A549 (cell line): Measurements from ENCODE around the gene SEC11A. TPM values are rescaled to one million over a fixed set of nuclear protein-coding genes. Genes with fewer than 3 reads are reported as not detected.

Experiments used
- ATAC-seq, 2 experiments: fragments of 200-7000 bp in 1 of 2; fragments of >200 bp in 1 of 2; cut with Nextera tagmentation in 1 of 2; cut with Tn5 transposase in 1 of 2; 3 replicates each; pipeline versions ENCODE4 v1.8.0 to v1.9.1; 2018 to 2020; ENCODE audit warnings: mild to moderate bottlenecking in 1 of 2, moderate library complexity in 1 of 2
- CTCF ChIA-PET: fragments of 300-600 bp; sonication (Branson Sonifier 250); formaldehyde crosslinking; extraction: SDS; loops from one replicate; lab custom pipeline; 2021; ENCODE audit warnings: antibody characterized with exemption, inconsistent platforms; lab: Yijun Ruan, JAX
- POLR2A ChIA-PET: fragments of 350-600 bp; formaldehyde crosslinking; extraction: SDS; loops from one replicate; lab custom pipeline; 2021; ENCODE audit warnings: antibody characterized with exemption, inconsistent platforms; lab: Yijun Ruan, JAX
- DNase-seq, 2 experiments: peaks; one replicate each; pipeline versions ENCODE4 v3.0.0 to v3.0.0-alpha.2; 2011 to 2016; ENCODE audit warnings: low read depth in 1 of 2, low spot score in 1 of 2
- FAIRE-seq: peaks from 2 replicates; lab custom pipeline; 2011; peaks lifted over from hg19 to GRCh38; lab: Jason Lieb, UNC
- H3K27ac ChIP-seq, 2 experiments: fragments of >200 bp; sonication (Bioruptor Twin); formaldehyde crosslinking; 3 replicates each; pipeline ENCODE4 v1.5.1; 2016 to 2017
- H3K4me1 ChIP-seq: fragments of >200 bp; sonication (Bioruptor Twin); formaldehyde crosslinking; 3 replicates; pipeline ENCODE4 v1.6.1; 2016
- H3K4me2 ChIP-seq: fragments of >200 bp; sonication (Bioruptor Twin); formaldehyde crosslinking; 3 replicates; pipeline ENCODE4 v1.6.1; 2016
- H3K4me3 ChIP-seq: fragments of >200 bp; sonication (Bioruptor Twin); formaldehyde crosslinking; 3 replicates; pipeline ENCODE4 v1.5.1; 2016
- H3K9me3 ChIP-seq: fragments of >200 bp; sonication (Bioruptor Twin); formaldehyde crosslinking; 3 replicates; pipeline ENCODE4 v1.6.1; 2016
- CBX2 ChIP-seq: fragments of 200-600 bp; sonication (generic); IDR thresholded peaks from 2 replicates; pipeline ENCODE4 v1.6.1; 2016; ENCODE audit warnings: low read depth, mild to moderate bottlenecking, borderline replicate concordance
- CBX8 ChIP-seq: fragments of 200-600 bp; sonication (generic); IDR thresholded peaks from 2 replicates; pipeline ENCODE4 v1.6.1; 2016
- FOSB ChIP-seq: fragments of 250-450 bp; sonication (Bioruptor Pico); IDR thresholded peaks from 2 replicates; pipeline ENCODE4 v1.5.0; 2020; ENCODE audit warnings: mild to moderate bottlenecking, moderate library complexity
- FOSL2 ChIP-seq, 2 experiments: fragments of 450-650 bp in 1 of 2; fragments of >200 bp in 1 of 2; sonication (Bioruptor Twin) in 1 of 2; formaldehyde crosslinking; IDR thresholded peaks; 2 replicates each; pipeline versions ENCODE4 v1.5.0 to v1.6.1; 2016 to 2020; ENCODE audit warnings: mild to moderate bottlenecking in 1 of 2, moderate library complexity in 1 of 2
- FOXS1 ChIP-seq: fragments of 250-450 bp; sonication (Bioruptor Pico); IDR thresholded peaks from 2 replicates; pipeline ENCODE4 v1.5.0; 2020; ENCODE audit warnings: mild to moderate bottlenecking, moderate library complexity
- HES2 ChIP-seq: fragments of >200 bp; sonication (Bioruptor Twin); formaldehyde crosslinking; IDR thresholded peaks from 2 replicates; pipeline ENCODE4 v1.6.1; 2016
- HOXA7 ChIP-seq: fragments of 250-450 bp; sonication (Bioruptor Pico); IDR thresholded peaks from 2 replicates; pipeline ENCODE4 v1.5.0; 2020; ENCODE audit warnings: mild to moderate bottlenecking, moderate library complexity
- HOXB13 ChIP-seq: fragments of 250-450 bp; sonication (Bioruptor Pico); IDR thresholded peaks from 2 replicates; pipeline ENCODE4 v1.5.0; 2020; ENCODE audit warnings: low read depth, mild to moderate bottlenecking, moderate library complexity
- JUN ChIP-seq, 2 experiments: fragments of >200 bp; sonication (Bioruptor Twin); formaldehyde crosslinking; IDR thresholded peaks; 2 replicates in 1 of 2; 3 replicates in 1 of 2; pipeline ENCODE4 v1.6.1; 2016 to 2017
- JUNB ChIP-seq: fragments of >200 bp; sonication (Bioruptor Twin); formaldehyde crosslinking; IDR thresholded peaks from 2 replicates; pipeline ENCODE4 v1.6.1; 2016
- KDM1A ChIP-seq: fragments of 200-600 bp; sonication (generic); IDR thresholded peaks from 2 replicates; pipeline ENCODE4 v1.6.1; 2016; ENCODE audit warnings: low read depth, mild to moderate bottlenecking
- MAZ ChIP-seq: fragments of 150-350 bp; IDR thresholded peaks from 2 replicates; pipeline ENCODE4 v1.6.1; 2014; ENCODE audit warnings: antibody characterized with exemption, low read depth, low read length, borderline replicate concordance
- NPAS2 ChIP-seq: fragments of 250-450 bp; sonication (Bioruptor Pico); IDR thresholded peaks from 2 replicates; pipeline ENCODE4 v1.8.0; 2022; ENCODE audit warnings: mild to moderate bottlenecking, moderate library complexity, borderline replicate concordance
- NR3C1 ChIP-seq: fragments of >200 bp; sonication (Bioruptor Twin); formaldehyde crosslinking; IDR thresholded peaks from 3 replicates; pipeline ENCODE4 v1.6.1; 2017
- POLR2A ChIP-seq: IDR thresholded peaks from 2 replicates; pipeline ENCODE4 v1.6.1; 2012; ENCODE audit warnings: mild to moderate bottlenecking, low read length
- RAD21 ChIP-seq, 2 experiments: fragments of >200 bp in 1 of 2; sonication (Bioruptor Twin) in 1 of 2; formaldehyde crosslinking in 1 of 2; IDR thresholded peaks in 1 of 2; conservative IDR thresholded peaks in 1 of 2; 2 replicates in 1 of 2; 3 replicates in 1 of 2; pipeline ENCODE4 v1.6.1; 2012 to 2018; ENCODE audit warnings: inconsistent platforms in 1 of 2
- RARB ChIP-seq: fragments of 250-450 bp; sonication (Bioruptor Pico); IDR thresholded peaks from 2 replicates; pipeline ENCODE4 v1.8.0; 2021; ENCODE audit warnings: mild to moderate bottlenecking, moderate library complexity
- TP53 ChIP-seq: fragments of 250-450 bp; sonication (Bioruptor Pico); IDR thresholded peaks from 2 replicates; pipeline ENCODE4 v1.5.0; 2021; ENCODE audit warnings: mild to moderate bottlenecking, moderate library complexity
- USF2 ChIP-seq: fragments of 450-650 bp; IDR thresholded peaks from 2 replicates; pipeline ENCODE4 v1.6.1; 2014; ENCODE audit warnings: antibody characterized with exemption
- ZNF302 ChIP-seq: fragments of 250-450 bp; sonication (Bioruptor Pico); IDR thresholded peaks from 2 replicates; pipeline ENCODE4 v1.9.0; 2021; ENCODE audit warnings: inconsistent platforms, mild to moderate bottlenecking, moderate library complexity
- WGBS: methylation state at CpG from one replicate; pipeline ENCODE4 v1.1.6; 2017; ENCODE audit errors: missing lambda C conversion rate; 5-methylcytosine and 5-hydroxymethylcytosine counted together
- polyA plus RNA-seq, 4 experiments: library from polyadenylated mRNA; depleted of rRNA in 3 of 4; stranded (reverse); fragments of >200 nt; fragmentation: RNase III in 1 of 4; extraction: RNeasy Plus Mini Kit Qiagen cat#74134 plus additional on column Dnase treatment in 1 of 4; gene quantifications; 2 replicates in 3 of 4; 3 replicates in 1 of 4; pipeline ENCODE4 v1.2.3, GENCODE V29; 2011 to 2017
- TF ChIP-seq, protein P1 (sequence below): fragments of 200-600 bp; sonication (generic); IDR thresholded peaks from 2 replicates; pipeline ENCODE4 v1.6.1; 2016; ENCODE audit warnings: antibody characterized with exemption, mild to moderate bottlenecking, moderate library complexity
- TF ChIP-seq, protein P2 (sequence below): IDR thresholded peaks from 2 replicates; pipeline ENCODE4 v1.6.1; 2012
- TF ChIP-seq, protein P3 (sequence below): IDR thresholded peaks from 2 replicates; pipeline ENCODE4 v1.6.1; 2012; ENCODE audit warnings: low read depth, borderline replicate concordance

The SEC11A gene
- polyA plus RNA-seq, 2 of the 4 experiments (the other 2 are of a cell fraction), result 380 to 490 TPM

DNA sequence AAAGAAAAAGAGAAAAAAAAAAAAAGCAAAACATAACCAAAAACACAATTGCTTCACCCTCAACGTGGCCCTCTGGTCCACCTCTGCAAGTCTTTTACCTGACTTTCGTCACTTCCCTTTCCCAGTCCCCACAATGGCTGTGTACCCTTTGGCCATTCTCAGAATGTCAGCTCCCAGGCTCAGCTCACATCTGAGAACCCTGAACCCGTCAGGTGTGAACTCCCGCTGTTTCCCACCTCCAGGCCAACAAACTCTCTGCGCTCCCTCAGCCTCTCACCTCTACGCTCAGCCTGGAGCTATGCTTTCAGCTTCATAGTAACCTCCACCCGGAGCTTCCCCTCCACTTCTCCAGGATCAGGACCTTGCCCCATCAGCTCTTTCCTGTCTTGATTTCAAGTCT lies 91.6 kb downstream of the SEC11A start (continued):
- TF ChIP-seq, protein P1, sequence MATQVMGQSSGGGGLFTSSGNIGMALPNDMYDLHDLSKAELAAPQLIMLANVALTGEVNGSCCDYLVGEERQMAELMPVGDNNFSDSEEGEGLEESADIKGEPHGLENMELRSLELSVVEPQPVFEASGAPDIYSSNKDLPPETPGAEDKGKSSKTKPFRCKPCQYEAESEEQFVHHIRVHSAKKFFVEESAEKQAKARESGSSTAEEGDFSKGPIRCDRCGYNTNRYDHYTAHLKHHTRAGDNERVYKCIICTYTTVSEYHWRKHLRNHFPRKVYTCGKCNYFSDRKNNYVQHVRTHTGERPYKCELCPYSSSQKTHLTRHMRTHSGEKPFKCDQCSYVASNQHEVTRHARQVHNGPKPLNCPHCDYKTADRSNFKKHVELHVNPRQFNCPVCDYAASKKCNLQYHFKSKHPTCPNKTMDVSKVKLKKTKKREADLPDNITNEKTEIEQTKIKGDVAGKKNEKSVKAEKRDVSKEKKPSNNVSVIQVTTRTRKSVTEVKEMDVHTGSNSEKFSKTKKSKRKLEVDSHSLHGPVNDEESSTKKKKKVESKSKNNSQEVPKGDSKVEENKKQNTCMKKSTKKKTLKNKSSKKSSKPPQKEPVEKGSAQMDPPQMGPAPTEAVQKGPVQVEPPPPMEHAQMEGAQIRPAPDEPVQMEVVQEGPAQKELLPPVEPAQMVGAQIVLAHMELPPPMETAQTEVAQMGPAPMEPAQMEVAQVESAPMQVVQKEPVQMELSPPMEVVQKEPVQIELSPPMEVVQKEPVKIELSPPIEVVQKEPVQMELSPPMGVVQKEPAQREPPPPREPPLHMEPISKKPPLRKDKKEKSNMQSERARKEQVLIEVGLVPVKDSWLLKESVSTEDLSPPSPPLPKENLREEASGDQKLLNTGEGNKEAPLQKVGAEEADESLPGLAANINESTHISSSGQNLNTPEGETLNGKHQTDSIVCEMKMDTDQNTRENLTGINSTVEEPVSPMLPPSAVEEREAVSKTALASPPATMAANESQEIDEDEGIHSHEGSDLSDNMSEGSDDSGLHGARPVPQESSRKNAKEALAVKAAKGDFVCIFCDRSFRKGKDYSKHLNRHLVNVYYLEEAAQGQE, result no peak
- TF ChIP-seq CBX8 (no peak), FOSB (no peak)

DNA sequence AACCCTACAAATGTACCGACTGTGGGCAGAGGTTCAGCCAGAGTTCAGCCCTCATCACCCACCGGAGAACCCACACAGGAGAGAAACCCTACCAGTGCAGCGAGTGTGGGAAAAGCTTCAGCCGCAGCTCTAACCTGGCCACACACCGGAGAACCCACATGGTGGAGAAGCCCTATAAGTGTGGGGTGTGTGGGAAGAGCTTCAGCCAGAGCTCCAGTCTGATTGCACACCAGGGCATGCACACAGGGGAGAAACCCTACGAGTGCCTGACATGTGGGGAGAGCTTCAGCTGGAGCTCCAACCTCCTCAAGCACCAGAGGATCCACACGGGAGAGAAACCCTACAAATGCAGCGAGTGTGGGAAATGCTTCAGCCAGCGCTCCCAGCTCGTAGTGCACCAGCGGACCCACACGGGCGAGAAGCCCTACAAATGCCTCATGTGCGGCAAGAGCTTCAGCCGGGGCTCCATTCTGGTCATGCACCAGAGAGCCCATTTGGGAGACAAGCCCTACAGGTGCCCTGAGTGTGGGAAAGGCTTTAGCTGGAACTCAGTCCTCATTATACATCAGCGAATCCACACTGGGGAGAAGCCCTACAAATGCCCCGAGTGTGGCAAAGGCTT lies 94.5 kb downstream of the SEC11A start:
- ChIA-PET POLR2A (interaction anchor here (1.0 kb wide), 1 partner anchor 10 kb away, joined by 5 read pairs; no protein-coding TSS in a partner anchor), CTCF (interaction anchor here (1.0 to 4.2 kb wide), 10 partner anchors 10 to 306 kb away, joined by 3 to 24 read pairs (median 5); partner anchors contain the start of gene WDR73)

GRCh38 chr15:84620626-84621025 lies 95.3 kb downstream of the SEC11A start:
- H3K4me2 ChIP-seq, result no peak overlapping the region
- no peak for FAIRE-seq
- TF ChIP-seq MAZ, result no peak
- TF ChIP-seq HES2, result no peak
- TF ChIP-seq, all 56 proteins: peak for 0
- POLR2A ChIA-PET, result interaction anchor here (1.0 kb wide), 1 partner anchor 11 kb away, joined by 5 read pairs; no protein-coding TSS in a partner anchor
- CTCF ChIA-PET, result interaction anchor here (1.0 to 4.2 kb wide), 9 partner anchors 11 to 307 kb away, joined by 3 to 24 read pairs (median 5); no protein-coding TSS in a partner anchor
- H3K9me3 ChIP-seq, result peaks cover 46% of the 10 kb centered on the region
- no peak overlapping the region for H3K27ac ChIP-seq
- no peak for ATAC-seq
- no peaks in the 10 kb centered on the region for H3K4me1 ChIP-seq
- H3K4me3 ChIP-seq, result no peak overlapping the region
- 91% methylated on average over 8 of the region's 8 CpGs for WGBS
- no peak for DNase-seq

More for the DNA sequence above, 94.5 kb downstream of the SEC11A start:
- FAIRE-seq (no peak), ATAC-seq (no peak), DNase-seq (no peak)
- TF ChIP-seq USF2 (no peak), JUNB (no peak), HOXB13 (CRISPR knock-in tag) (no peak), FOXS1 (CRISPR knock-in tag) (no peak), CBX2 (no peak), POLR2A (no peak), FOSL2 (IDR thresholded peaks at IDR 0.05) (no peak), FOSL2 (CRISPR knock-in tag; IDR thresholded peaks at IDR 0.05) (no peak), RARB (CRISPR knock-in tag) (no peak), KDM1A (no peak), RAD21 (conservative IDR thresholded peaks at IDR 0.05 in 1 of 2, IDR thresholded peaks at IDR 0.05 in 1 of 2) (no peak), HOXA7 (CRISPR knock-in tag) (no peak), ZNF302 (CRISPR knock-in tag) (no peak), MAZ (no peak), TP53 (CRISPR knock-in tag) (no peak), NPAS2 (CRISPR knock-in tag) (no peak), JUN (IDR thresholded peaks at IDR 0.05) (no peak), NR3C1 (no peak)
- TF ChIP-seq, protein P2, sequence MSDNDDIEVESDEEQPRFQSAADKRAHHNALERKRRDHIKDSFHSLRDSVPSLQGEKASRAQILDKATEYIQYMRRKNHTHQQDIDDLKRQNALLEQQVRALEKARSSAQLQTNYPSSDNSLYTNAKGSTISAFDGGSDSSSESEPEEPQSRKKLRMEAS, result no peak
- TF ChIP-seq, protein P3, sequence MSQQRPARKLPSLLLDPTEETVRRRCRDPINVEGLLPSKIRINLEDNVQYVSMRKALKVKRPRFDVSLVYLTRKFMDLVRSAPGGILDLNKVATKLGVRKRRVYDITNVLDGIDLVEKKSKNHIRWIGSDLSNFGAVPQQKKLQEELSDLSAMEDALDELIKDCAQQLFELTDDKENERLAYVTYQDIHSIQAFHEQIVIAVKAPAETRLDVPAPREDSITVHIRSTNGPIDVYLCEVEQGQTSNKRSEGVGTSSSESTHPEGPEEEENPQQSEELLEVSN, result no peak
- no peak overlapping the region for H3K27ac ChIP-seq
- no peak overlapping the region for H3K4me3 ChIP-seq
- no peak overlapping the region for H3K4me2 ChIP-seq
- peaks cover 46% of the 10 kb centered on the region for H3K9me3 ChIP-seq
- no peaks in the 10 kb centered on the region for H3K4me1 ChIP-seq
- 85% methylated on average over 15 of the region's 17 CpGs for WGBS
